Mesenchymal stem cell (in vitro differentiated cells and primary cell): Measurements from ENCODE around the gene DLX2.

Experiments used
- DNase-seq: peaks from one replicate; pipeline ENCODE4 v3.0.0-alpha.2; 2013
- H2AFZ ChIP-seq: one replicate; pipeline ENCODE4 v1.6.1; 2013; ENCODE audit warnings: low read depth, mild to moderate bottlenecking, control low read depth, inconsistent platforms, low read length, moderate library complexity
- H2AK5ac ChIP-seq: 2 replicates; pipeline ENCODE4 v1.6.1; 2013; ENCODE audit warnings: low read length, moderate library complexity, mild to moderate bottlenecking, inconsistent platforms; ENCODE audit not compliant: severe bottlenecking
- H2BK120ac ChIP-seq: one replicate; pipeline ENCODE4 v1.6.1; 2013; ENCODE audit warnings: low read depth, mild to moderate bottlenecking, inconsistent platforms, low read length, moderate library complexity
- H2BK12ac ChIP-seq, 2 experiments: one replicate each; pipeline ENCODE4 v1.6.1; 2013; ENCODE audit warnings: inconsistent platforms in 2 of 2, low read length in 2 of 2, mild to moderate bottlenecking in 2 of 2, moderate library complexity in 2 of 2, control low read depth in 1 of 2
- H2BK15ac ChIP-seq: one replicate; pipeline ENCODE4 v1.6.1; 2013; ENCODE audit warnings: mild to moderate bottlenecking, low read depth, inconsistent platforms; ENCODE audit not compliant: poor library complexity, severe bottlenecking
- H2BK5ac ChIP-seq: 2 replicates; pipeline ENCODE4 v1.6.1; 2013; ENCODE audit warnings: low read depth, mild to moderate bottlenecking, low read length, control low read depth, inconsistent platforms; ENCODE audit not compliant: poor library complexity, severe bottlenecking
- H3K14ac ChIP-seq, 2 experiments: one replicate each; pipeline ENCODE4 v1.6.1; 2013; ENCODE audit warnings: inconsistent platforms in 2 of 2, low read length in 2 of 2, control low read depth in 1 of 2, mild to moderate bottlenecking in 1 of 2, moderate library complexity in 1 of 2
- H3K18ac ChIP-seq, 2 experiments: one replicate each; pipeline ENCODE4 v1.6.1; 2013; ENCODE audit warnings: inconsistent platforms in 2 of 2, low read length in 2 of 2, control low read depth in 1 of 2, low read depth in 1 of 2, mild to moderate bottlenecking in 1 of 2
- H3K23ac ChIP-seq, 2 experiments: one replicate each; pipeline ENCODE4 v1.6.1; 2013; ENCODE audit warnings: inconsistent platforms in 2 of 2, low read length in 2 of 2, mild to moderate bottlenecking in 2 of 2, moderate library complexity in 2 of 2, control low read depth in 1 of 2
- H3K27ac ChIP-seq: 2 replicates; pipeline ENCODE4 v1.5.1; 2013; ENCODE audit warnings: mild to moderate bottlenecking, moderate library complexity, low read length, control low read depth, inconsistent platforms; ENCODE audit not compliant: poor library complexity, severe bottlenecking
- H3K27me3 ChIP-seq, 2 experiments: 2 replicates each; pipeline versions ENCODE4 v1.6.1 to v1.7.0; 2013; ENCODE audit warnings: low read length in 2 of 2, mild to moderate bottlenecking in 2 of 2, moderate library complexity in 2 of 2, control low read depth in 1 of 2, inconsistent platforms in 1 of 2; ENCODE audit not compliant: control insufficient read depth in 1 of 2, insufficient read depth in 1 of 2
- H3K36me3 ChIP-seq, 2 experiments: 2 replicates each; pipeline versions ENCODE4 v1.6.1 to v1.7.0; 2013; ENCODE audit warnings: low read length in 2 of 2, control low read depth in 1 of 2, inconsistent platforms in 1 of 2, low read depth in 1 of 2, mild to moderate bottlenecking in 1 of 2; ENCODE audit not compliant: insufficient read depth in 2 of 2, control insufficient read depth in 1 of 2
- H3K4ac ChIP-seq, 2 experiments: one replicate each; pipeline ENCODE4 v1.6.1; 2013; ENCODE audit warnings: inconsistent platforms in 2 of 2, low read length in 2 of 2, mild to moderate bottlenecking in 2 of 2, moderate library complexity in 2 of 2, control low read depth in 1 of 2, low read depth in 1 of 2
- H3K4me1 ChIP-seq: 2 replicates; pipeline ENCODE4 v1.6.1; 2013; ENCODE audit warnings: low read depth, low read length, control low read depth; ENCODE audit not compliant: control insufficient read depth, insufficient read depth
- H3K4me2 ChIP-seq: 2 replicates; pipeline ENCODE4 v1.6.1; 2013; ENCODE audit warnings: low read length, mild to moderate bottlenecking, inconsistent platforms; ENCODE audit not compliant: poor library complexity, severe bottlenecking
- H3K4me3 ChIP-seq, 2 experiments: 2 replicates each; pipeline versions ENCODE4 v1.5.1 to v1.7.0; 2013; ENCODE audit warnings: low read length in 2 of 2, mild to moderate bottlenecking in 2 of 2, control low read depth in 1 of 2, low read depth in 1 of 2; ENCODE audit not compliant: insufficient read depth in 1 of 2
- H3K79me1 ChIP-seq: replicated peaks from 2 replicates; pipeline ENCODE4 v1.6.1; 2013; ENCODE audit warnings: mild to moderate bottlenecking, control low read depth, low read length, inconsistent platforms; ENCODE audit not compliant: poor library complexity, severe bottlenecking
- H3K9ac ChIP-seq: 2 replicates; pipeline ENCODE4 v1.7.0; 2013; ENCODE audit warnings: mild to moderate bottlenecking, low read length, moderate library complexity
- H3K9me3 ChIP-seq: 2 replicates; pipeline ENCODE4 v1.7.0; 2013; ENCODE audit warnings: mild to moderate bottlenecking, low read length; ENCODE audit not compliant: control insufficient read depth
- H4K8ac ChIP-seq: one replicate; pipeline ENCODE4 v1.6.1; 2013; ENCODE audit warnings: inconsistent platforms, mild to moderate bottlenecking, low read length, moderate library complexity
- H4K91ac ChIP-seq: one replicate; pipeline ENCODE4 v1.6.1; 2013; ENCODE audit warnings: mild to moderate bottlenecking, low read length, inconsistent platforms
- WGBS: methylation state at CpG from one replicate; pipeline ENCODE4 v1.1.7; 2013; ENCODE audit warnings: mixed read lengths; 5-methylcytosine and 5-hydroxymethylcytosine counted together

The DLX2 gene

GRCh38 chr2:172086241-172087206, 16.2 kb downstream of the DLX2 start:
- H3K36me3 ChIP-seq = no peaks in the 10 kb centered on the region
- no peak overlapping the region for H3K4me3 ChIP-seq
- no peak overlapping the region for H3K27ac ChIP-seq
- H2AK5ac ChIP-seq = no peak overlapping the region
- WGBS = 3% methylated on average over 41 of the region's 54 CpGs
- no peak overlapping the region for H3K9ac ChIP-seq
- H4K91ac ChIP-seq = no peak overlapping the region
- no peak overlapping the region for H2BK5ac ChIP-seq
- peak overlapping the region; percentile 51 to 56 for H3K23ac ChIP-seq
- peaks cover 9% of the 10 kb centered on the region for H3K9me3 ChIP-seq
- no peak overlapping the region for H3K4ac ChIP-seq
- no peak overlapping the region for H3K18ac ChIP-seq
- H3K4me1 ChIP-seq = peaks cover 34% of the 10 kb centered on the region
- no peak overlapping the region for H3K14ac ChIP-seq
- no peak overlapping the region for H2AFZ ChIP-seq
- no peaks in the 10 kb centered on the region for H3K79me1 ChIP-seq
- H2BK120ac ChIP-seq = no peak overlapping the region
- H3K4me2 ChIP-seq = peak overlapping the region; percentile 93
- DNase-seq = no peak
- no peak overlapping the region for H4K8ac ChIP-seq
- H3K27me3 ChIP-seq = peaks cover 94 to 97% of the 10 kb centered on the region in 2 experiments
- H2BK15ac ChIP-seq = no peak overlapping the region
- H2BK12ac ChIP-seq = no peak overlapping the region

GRCh38 chr2:172085460-172086159, 17.1 kb downstream of the DLX2 start, which contains the start of gene DLX1:
DLX1 (plus strand) TSS chr2:172085507; CDS start chr2:172085678, 171 bp downstream.
- Histone ChIP-seq H3K27ac (no peak within 1 kb of the TSS), H3K27me3 (peaks cover 97% of the 10 kb centered on the region in 2 experiments), H4K8ac (peak within 1 kb of the TSS; percentile 46), H3K36me3 (no peaks in the 10 kb centered on the region), H3K9me3 (peaks cover 11% of the 10 kb centered on the region), H3K9ac (no peak within 1 kb of the TSS), H3K4me1 (peaks cover 41% of the 10 kb centered on the region), H3K4me2 (peak within 1 kb of the TSS; percentile 93), H3K23ac (peak within 1 kb of the TSS; percentile 51 to 81), H2AK5ac (no peak within 1 kb of the TSS), H3K4me3 (peak within 1 kb of the TSS; percentile 50 to 74), H4K91ac (peak within 1 kb of the TSS; percentile 41), H2BK5ac (no peak within 1 kb of the TSS), H2BK15ac (peak within 1 kb of the TSS; percentile 39), H3K79me1 (no peaks in the 10 kb centered on the region), H3K14ac (peak within 1 kb of the TSS in 1 of 2 experiments; percentile 20), H2BK120ac (no peak within 1 kb of the TSS), H3K18ac (peak within 1 kb of the TSS in 1 of 2 experiments; percentile 34), H2BK12ac (no peak within 1 kb of the TSS), H3K4ac (no peak within 1 kb of the TSS), H2AFZ (peak within 1 kb of the TSS; percentile 20)
- under 1% methylated on average over 28 of the region's 34 CpGs for WGBS
- no peak for DNase-seq

- H3K14ac ChIP-seq = no peak overlapping the region
These were observed 17.8 kb downstream of the DLX2 start for GRCh38 chr2:172084645-172085459.

More at GRCh38 chr2:172084645-172085459, 17.8 kb downstream of the DLX2 start:
- Histone ChIP-seq H3K4me1 (peaks cover 42% of the 10 kb centered on the region), H2AK5ac (no peak overlapping the region), H3K27me3 (peaks cover 97% of the 10 kb centered on the region in 2 experiments), H2AFZ (peak overlapping the region; percentile 20), H3K23ac (peak overlapping the region in 1 of 2 experiments; percentile 81), H4K91ac (no peak overlapping the region), H3K18ac (peak overlapping the region in 1 of 2 experiments; percentile 34), H3K4me2 (peak overlapping the region; percentile 93), H2BK120ac (no peak overlapping the region), H4K8ac (no peak overlapping the region), H3K9me3 (peaks cover 11% of the 10 kb centered on the region), H3K4ac (no peak overlapping the region), H3K27ac (no peak overlapping the region), H3K36me3 (no peaks in the 10 kb centered on the region), H3K4me3 (peak overlapping the region; percentile 50 to 74), H3K9ac (no peak overlapping the region), H2BK5ac (no peak overlapping the region), H2BK12ac (no peak overlapping the region), H3K79me1 (no peaks in the 10 kb centered on the region), H2BK15ac (peak overlapping the region; percentile 39)
- under 1% methylated on average over 68 of the region's 76 CpGs for WGBS
- peak; percentile 93 for DNase-seq
